ENCODE data around the gene CYBRD1. TPM values are rescaled to one million over a fixed set of nuclear protein-coding genes. Genes with fewer than 3 reads are reported as not detected.

The CYBRD1 gene
- total RNA-seq, 1 donor, result 7.5 TPM

DNA sequence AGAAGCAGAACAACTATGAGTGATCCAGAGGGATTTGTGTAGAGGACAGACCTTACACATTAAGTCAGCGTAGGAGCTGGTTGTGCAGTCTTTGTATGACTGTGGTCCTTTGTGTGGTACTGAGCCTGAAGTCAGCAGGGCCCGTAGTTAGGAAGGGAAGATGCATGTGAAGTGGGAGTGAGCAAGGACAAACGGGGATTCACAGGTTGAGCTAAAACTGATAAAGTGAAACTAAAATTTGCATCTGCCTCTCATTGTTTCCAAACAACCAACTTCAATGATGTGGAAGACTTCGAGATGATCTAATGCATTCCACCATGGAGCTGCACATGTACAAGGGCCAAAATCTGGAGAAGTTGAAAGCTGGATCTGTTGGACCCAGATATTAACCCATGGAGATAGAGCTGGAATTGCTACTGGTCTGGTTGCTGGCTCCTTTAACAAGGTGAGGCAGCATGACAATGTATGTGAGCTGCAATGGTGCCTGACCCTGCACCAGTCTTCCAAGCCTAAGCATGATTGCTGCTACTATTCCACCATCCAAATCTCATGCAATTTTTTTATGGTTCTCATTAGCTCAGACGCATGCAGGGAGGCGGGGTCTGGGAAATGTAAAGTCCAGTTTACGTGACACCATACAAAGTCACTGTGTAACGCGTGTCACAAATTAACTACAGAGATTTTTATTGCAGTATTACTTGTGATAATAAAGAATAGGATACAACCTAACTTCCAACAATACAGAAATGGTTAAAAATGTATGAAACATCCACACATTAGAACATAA lies 12.1 kb upstream of the CYBRD1 start:
- Histone ChIP-seq H3K4me3 (ENCODE audit: low read length) (no peak overlapping the region), H3K27me3 (ENCODE audit: insufficient read depth, low read length) (no peaks in the 10 kb centered on the region), H3K4me1 (ENCODE audit: insufficient read depth, low read length) (peaks cover 13% of the 10 kb centered on the region)

DNA sequence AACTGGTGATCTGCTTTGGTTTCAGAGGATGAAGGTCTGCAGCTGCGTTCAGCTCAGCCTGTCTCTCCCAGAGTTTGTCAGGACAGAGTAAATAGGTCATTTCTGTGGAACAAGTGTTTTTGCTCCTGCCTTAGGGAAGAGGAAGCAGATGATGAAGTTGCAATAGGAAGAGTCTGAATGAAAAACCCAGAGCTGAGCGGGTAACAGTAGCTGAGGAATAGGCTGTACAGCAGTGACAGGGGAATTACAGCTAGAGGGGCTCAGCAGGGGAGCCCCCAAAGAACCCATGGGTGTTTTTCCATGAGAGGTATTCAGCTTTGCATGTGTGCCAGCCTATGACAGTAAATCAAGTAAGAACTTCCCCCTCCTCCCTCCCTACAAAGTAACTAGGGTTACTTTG lies 10.3 kb upstream of the CYBRD1 start:
- Histone ChIP-seq H3K4me3 (ENCODE audit: low read length) (no peak overlapping the region), H3K4me1 (ENCODE audit: insufficient read depth, low read length) (peaks cover 13% of the 10 kb centered on the region), H3K27me3 (ENCODE audit: insufficient read depth, low read length) (no peaks in the 10 kb centered on the region), H3K9me3 (ENCODE audit: low read depth, low read length) (no peaks in the 10 kb centered on the region)

More for the DNA sequence above, 12.1 kb upstream of the CYBRD1 start:
- no peaks in the 10 kb centered on the region for H3K9me3 ChIP-seq (ENCODE audit: low read depth, low read length)

DNA sequence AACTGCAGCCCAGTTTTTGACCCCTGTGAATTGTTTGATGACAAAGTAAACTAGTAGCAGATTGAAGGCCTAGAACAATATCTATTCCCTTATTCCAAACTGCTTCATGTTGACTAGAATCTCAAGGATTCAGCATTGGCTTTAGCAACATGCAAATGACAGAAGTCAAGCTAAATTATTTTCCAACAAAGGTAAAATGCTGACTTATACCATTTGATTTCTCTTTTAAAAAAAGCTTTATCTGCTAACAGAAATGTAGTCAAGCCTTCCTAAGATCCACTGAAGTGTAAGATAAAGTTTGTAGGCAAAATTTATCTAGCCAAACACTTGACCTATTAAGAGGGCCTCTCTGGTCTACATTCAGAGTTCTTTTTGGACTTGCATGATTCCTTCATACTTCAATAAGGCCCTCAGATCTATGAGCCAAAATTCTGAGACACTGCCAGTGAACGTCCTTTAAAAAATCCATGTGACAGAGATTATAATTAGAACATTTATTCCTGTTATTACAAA lies 9.5 kb upstream of the CYBRD1 start:
- peaks cover 13% of the 10 kb centered on the region for H3K4me1 ChIP-seq (ENCODE audit: insufficient read depth, low read length)
- H3K27me3 ChIP-seq (ENCODE audit: insufficient read depth, low read length), result no peaks in the 10 kb centered on the region
- H3K4me3 ChIP-seq (ENCODE audit: low read length), result no peak overlapping the region
- H3K9me3 ChIP-seq (ENCODE audit: low read depth, low read length), result no peaks in the 10 kb centered on the region

DNA sequence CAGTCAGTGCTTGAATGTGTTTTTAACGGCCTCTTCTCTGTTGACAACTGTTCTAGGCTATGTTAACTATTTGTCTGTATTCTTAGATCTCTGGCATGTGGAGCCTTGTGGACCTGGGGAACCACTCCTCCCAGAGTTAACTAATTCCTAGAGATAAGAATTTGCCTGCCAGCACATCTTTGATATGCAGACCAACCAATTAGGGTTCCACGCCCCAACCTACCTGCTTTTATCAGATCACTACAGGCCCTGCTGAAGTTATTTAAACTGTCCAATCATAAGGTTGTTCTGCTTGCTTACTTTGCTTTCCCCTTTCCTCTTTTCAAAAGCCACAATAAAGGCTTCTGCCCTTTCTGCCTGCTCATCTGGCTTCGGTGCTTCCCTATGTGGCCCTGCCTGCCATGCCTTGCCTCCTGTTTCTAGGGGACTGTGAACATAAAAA lies 8.5 kb upstream of the CYBRD1 start:
- H3K4me1 ChIP-seq (ENCODE audit: insufficient read depth, low read length), result peaks cover 13% of the 10 kb centered on the region

DNA sequence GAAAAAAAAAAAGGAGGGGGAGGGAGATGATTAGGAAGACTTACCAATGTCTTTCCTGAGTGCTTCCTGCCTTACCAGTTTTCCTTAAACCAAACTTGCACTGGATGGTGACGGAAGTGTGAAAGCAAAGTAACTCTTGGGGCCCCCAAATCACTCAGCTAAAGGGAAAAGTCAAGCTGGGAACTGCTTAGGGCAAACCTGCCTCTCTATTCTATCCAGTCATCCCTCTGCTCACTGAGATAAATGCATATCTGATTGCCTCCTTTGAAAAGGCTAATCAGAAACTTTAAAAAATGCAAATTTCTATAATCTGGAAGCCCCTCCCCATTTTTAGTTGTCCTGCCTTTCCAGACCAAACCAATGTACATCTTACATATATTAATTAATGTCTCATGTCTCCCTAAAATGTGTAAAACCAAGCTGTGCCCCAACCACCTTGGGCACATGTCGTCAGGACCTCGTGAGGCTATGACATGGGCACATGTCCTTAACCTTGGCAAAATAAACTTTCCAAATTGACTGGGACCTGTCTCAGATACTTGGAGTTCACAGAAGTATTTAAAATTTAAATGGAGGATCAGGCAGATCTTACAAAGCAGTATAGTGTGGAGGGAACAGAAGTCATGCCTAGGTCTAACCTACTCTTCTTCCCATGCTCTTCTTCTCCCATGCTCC lies 7.2 kb upstream of the CYBRD1 start:
- H3K27me3 ChIP-seq (ENCODE audit: insufficient read depth, low read length), result no peaks in the 10 kb centered on the region
- no peak overlapping the region for H3K4me3 ChIP-seq (ENCODE audit: low read length)
- H3K9me3 ChIP-seq (ENCODE audit: low read depth, low read length), result no peaks in the 10 kb centered on the region
- H3K4me1 ChIP-seq (ENCODE audit: insufficient read depth, low read length), result peaks cover 13% of the 10 kb centered on the region

More for the DNA sequence above, 8.5 kb upstream of the CYBRD1 start:
- no peaks in the 10 kb centered on the region for H3K27me3 ChIP-seq (ENCODE audit: insufficient read depth, low read length)
- no peak overlapping the region for H3K4me3 ChIP-seq (ENCODE audit: low read length)
- H3K9me3 ChIP-seq (ENCODE audit: low read depth, low read length), result no peaks in the 10 kb centered on the region

DNA sequence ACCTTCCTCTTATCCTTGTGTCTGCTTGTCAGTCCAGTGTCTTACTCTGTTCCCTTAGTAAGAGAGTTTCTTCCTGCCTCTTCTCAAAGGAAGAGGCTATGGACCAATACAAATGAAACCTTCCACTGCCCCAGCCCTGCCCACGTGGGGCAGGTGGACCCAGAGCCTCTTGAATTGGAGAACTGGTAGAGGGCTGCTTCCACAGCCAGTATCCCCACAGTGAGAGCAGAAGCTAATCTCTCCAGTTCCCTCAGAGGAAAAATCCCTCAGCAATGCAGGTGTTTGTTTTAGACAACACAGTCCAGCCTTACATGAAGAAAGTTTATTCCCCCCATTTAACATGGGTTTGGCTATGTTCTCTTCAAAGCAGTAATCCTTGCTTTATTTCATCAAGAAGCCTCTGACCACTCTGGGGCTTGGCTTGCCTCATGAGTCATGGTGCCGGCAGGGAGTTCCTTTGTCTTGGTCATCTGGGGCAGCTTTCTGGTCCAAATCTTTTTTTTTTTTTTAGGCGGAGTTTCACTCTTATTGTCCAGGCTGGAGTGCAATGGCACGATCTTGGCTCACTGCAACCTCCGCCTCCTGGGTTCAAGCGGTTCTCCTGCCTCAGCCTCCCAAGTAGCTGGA lies 6.5 kb upstream of the CYBRD1 start:
- Histone ChIP-seq H3K9me3 (ENCODE audit: low read depth, low read length) (no peaks in the 10 kb centered on the region), H3K27me3 (ENCODE audit: insufficient read depth, low read length) (no peaks in the 10 kb centered on the region), H3K4me3 (ENCODE audit: low read length) (no peak overlapping the region), H3K4me1 (ENCODE audit: insufficient read depth, low read length) (peaks cover 13% of the 10 kb centered on the region)

DNA sequence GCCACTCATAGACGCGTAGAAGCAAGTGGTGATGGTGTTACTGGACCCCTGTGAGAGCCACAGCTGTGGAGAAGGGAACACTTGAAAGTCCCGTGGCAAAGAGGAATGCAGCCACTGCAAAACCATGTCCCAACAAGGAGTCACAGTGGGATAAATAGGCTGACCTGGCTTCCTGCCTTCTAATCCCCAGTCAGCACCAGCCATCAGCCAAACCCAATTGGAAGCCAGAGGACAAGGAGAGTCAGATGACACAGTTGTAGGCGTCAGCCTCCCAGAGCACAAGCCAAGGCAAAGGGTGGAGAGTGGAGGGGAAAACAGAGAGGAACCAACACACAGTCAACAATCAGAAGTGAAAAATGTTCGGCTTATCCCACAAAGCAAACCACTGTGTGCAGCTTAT lies 5.5 kb upstream of the CYBRD1 start:
- peaks cover 6% of the 10 kb centered on the region for H3K27me3 ChIP-seq (ENCODE audit: insufficient read depth, low read length)
- no peaks in the 10 kb centered on the region for H3K9me3 ChIP-seq (ENCODE audit: low read depth, low read length)
- H3K4me3 ChIP-seq (ENCODE audit: low read length), result no peak overlapping the region
- H3K4me1 ChIP-seq (ENCODE audit: insufficient read depth, low read length), result peaks cover 16% of the 10 kb centered on the region

DNA sequence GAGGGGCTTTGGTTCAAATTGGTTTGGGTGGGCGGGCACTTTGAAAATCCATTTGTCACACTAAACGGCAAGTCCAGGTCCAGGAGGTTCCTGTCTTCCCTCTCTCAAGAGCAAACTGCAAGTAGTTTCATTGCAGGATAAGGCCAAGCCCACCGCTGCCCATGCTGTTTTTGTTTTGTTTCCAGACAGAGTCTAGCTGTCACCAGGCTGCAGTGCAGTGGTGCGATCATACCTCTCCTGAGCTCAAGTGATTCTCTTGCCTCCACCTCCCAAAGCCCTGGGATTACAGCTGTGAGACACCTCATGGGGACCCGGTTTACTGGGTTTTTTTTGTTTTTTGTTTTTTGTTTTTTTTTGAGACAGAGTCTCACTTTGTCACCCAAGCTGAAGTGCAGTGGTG lies 1.8 kb upstream of the CYBRD1 start:
- H3K4me1 ChIP-seq (ENCODE audit: insufficient read depth, low read length), result peaks cover 30% of the 10 kb centered on the region
- H3K9me3 ChIP-seq (ENCODE audit: low read depth, low read length), result no peaks in the 10 kb centered on the region
- peaks cover 10% of the 10 kb centered on the region for H3K27me3 ChIP-seq (ENCODE audit: insufficient read depth, low read length)
- no peak overlapping the region for H3K4me3 ChIP-seq (ENCODE audit: low read length)

DNA sequence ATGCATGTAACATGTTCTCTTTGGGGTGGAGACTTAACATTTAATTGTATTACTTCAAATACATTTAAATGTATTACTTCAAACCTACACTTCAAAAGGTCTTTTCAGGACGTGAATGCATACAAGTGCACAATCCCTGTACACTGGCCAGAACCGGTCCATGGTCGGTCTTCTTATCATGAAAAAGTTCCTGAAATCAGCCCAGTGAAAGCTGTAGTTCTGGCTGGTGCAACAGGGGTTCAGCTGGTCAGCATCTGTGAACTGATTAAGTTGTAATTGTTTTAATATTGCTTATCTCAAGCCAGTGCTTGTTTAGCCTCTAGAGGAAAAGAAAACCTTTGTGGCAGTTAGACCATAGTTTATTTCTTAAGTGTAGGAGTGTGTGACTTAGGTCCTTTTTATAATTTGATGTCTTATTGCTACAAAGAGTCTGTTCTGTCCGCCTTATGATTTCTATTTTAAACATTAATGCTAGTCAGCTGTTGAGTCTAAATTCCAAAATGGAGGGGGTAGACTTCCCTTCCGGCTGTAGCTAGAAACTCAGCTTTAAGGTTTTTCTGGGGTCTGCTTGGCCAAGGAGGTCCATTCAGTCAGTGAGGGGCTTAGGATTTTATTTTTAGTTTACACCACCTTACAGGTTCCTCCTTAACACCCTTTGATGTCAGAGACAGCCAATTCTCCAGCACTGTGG lies 768 bp upstream of the CYBRD1 start:
- Histone ChIP-seq H3K4me1 (ENCODE audit: insufficient read depth, low read length) (peaks cover 30% of the 10 kb centered on the region), H3K27me3 (ENCODE audit: insufficient read depth, low read length) (peaks cover 10% of the 10 kb centered on the region), H3K9me3 (ENCODE audit: low read depth, low read length) (no peaks in the 10 kb centered on the region), H3K4me3 (ENCODE audit: low read length) (peak overlapping the region; percentile 50)

DNA sequence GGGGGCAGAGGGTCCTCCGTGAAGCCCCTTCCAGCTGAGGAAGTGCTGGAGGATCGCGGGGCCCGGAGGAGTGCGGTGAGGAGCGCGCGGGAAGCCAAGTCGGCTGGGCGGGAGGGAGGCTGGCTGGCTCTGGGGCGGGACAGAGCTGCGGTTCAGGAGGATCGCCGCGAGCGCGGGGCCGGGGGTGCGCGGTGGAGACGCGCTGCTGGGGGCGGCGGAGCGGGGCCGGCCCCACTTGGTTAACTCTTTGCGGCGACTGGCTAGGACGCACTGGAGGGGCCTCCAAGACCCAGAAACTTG lies 464 bp downstream of the CYBRD1 start:
- no peaks in the 10 kb centered on the region for H3K9me3 ChIP-seq (ENCODE audit: low read depth, low read length)
- peaks cover 30% of the 10 kb centered on the region for H3K4me1 ChIP-seq (ENCODE audit: insufficient read depth, low read length)
- peak overlapping the region; percentile 50 for H3K4me3 ChIP-seq (ENCODE audit: low read length)
- H3K27me3 ChIP-seq (ENCODE audit: insufficient read depth, low read length), result peaks cover 10% of the 10 kb centered on the region

DNA sequence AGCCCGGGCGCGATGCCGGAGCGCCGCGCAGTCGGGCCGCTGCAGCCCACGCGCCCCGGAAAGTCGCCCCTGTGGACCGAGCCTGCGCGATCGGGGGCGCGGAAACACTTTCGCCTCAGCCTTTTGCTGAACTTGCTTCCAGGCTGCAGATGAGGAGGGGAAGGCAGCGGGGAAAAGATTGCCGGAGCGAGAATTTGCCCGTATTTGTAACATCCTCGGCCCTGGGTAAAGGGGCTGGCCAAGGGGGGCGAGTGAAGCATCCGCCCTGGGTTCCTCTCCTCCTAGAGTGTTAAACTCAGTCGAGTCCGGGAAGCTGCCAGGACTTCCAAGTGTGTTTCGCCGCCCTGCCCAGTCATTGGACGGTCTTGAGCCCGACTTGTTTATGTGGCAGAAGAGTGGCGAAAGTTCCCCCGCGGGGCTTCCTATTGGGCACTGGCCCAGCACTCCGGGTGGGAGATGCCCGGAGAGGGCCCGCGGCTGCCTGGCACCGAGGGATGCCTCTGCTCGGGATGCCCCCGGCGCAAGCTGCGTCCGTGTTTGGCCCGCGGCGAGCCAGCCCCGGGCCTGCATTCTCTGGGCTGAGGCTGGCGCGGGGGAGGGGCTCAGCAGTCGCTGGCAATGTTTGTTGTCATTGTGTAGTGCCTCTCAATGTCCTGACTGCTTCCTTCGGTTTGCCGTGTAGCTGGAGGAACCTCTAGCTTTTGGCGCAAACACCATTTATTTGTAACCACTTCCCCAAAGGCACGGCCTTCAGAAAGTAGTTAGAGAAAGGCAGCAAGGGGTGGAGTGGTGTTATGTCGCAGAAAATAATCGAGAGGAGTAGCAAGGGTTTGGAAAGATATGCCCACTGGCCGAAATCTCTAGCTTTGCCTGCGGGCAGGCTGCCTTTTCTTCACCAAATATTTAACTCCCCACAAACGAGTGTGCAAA lies 1.1 kb downstream of the CYBRD1 start:
- H3K4me3 ChIP-seq (ENCODE audit: low read length), result peak overlapping the region; percentile 50
- H3K27me3 ChIP-seq (ENCODE audit: insufficient read depth, low read length), result peaks cover 10% of the 10 kb centered on the region
- peaks cover 30% of the 10 kb centered on the region for H3K4me1 ChIP-seq (ENCODE audit: insufficient read depth, low read length)
- no peaks in the 10 kb centered on the region for H3K9me3 ChIP-seq (ENCODE audit: low read depth, low read length)

DNA sequence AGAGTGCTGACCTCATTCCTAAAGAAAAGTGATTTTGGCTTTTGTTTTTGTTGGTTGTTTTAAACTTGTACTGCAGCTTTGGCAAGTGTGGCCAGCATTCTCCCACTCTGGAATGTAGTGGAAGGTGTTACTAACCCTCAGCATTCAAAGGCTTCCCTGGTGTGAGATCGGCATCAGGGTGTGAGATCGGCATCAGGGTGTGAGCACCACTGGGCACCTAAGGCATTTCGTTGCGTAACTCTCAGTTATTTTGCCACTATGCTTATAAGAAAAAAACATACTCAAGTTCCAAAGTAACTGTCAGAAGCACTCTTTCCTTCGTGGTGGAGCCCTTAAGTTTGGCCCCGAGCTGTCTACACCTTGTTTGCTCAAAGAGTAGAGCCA lies 1.7 kb downstream of the CYBRD1 start:
- Histone ChIP-seq H3K27me3 (ENCODE audit: insufficient read depth, low read length) (peaks cover 10% of the 10 kb centered on the region), H3K4me1 (ENCODE audit: insufficient read depth, low read length) (peaks cover 30% of the 10 kb centered on the region), H3K4me3 (ENCODE audit: low read length) (peak overlapping the region; percentile 50), H3K9me3 (ENCODE audit: low read depth, low read length) (no peaks in the 10 kb centered on the region)

DNA sequence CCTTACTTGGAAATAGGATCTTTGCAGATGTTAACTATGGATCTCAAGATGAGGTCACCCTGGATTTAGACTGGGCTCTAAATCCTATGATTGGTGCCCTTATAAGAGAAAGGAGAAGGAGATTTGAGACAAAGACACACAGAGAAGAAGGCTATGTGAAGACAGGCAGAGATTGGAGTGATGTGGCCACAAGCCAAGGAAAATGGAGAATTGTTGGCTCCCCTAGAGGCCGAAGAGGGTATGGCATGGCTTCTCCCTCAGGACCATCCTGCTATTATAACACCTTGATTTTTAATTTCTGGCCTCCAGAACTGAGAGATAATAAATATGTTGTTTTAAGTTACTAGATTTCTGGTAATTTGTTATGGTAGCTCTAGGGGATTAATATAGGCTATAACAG lies 7.6 kb downstream of the CYBRD1 start:
- Histone ChIP-seq H3K4me1 (ENCODE audit: insufficient read depth, low read length) (peaks cover 11% of the 10 kb centered on the region), H3K27me3 (ENCODE audit: insufficient read depth, low read length) (no peaks in the 10 kb centered on the region), H3K9me3 (ENCODE audit: low read depth, low read length) (no peaks in the 10 kb centered on the region), H3K4me3 (ENCODE audit: low read length) (no peak overlapping the region)

DNA sequence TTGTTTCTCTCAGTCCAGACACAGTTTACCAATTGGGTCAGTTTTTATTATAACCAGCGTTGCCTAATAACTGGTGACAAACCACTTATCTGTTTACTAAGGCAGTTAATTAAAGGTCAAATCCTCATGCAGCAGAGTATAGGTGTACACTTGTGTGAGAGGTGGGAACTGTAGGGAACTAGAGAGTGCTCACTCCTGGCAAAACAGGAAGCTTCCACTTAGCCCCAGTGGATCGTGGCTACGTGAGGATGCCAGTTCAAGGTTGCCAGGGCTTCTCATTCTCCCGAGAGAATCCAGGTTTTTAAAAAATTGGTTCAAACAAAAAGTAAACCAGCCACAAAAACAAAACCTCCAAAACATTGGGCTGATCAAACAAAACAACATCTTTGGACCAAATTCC lies 8.1 kb downstream of the CYBRD1 start:
- Histone ChIP-seq H3K4me1 (ENCODE audit: insufficient read depth, low read length) (peaks cover 11% of the 10 kb centered on the region), H3K4me3 (ENCODE audit: low read length) (no peak overlapping the region), H3K27me3 (ENCODE audit: insufficient read depth, low read length) (no peaks in the 10 kb centered on the region), H3K9me3 (ENCODE audit: low read depth, low read length) (no peaks in the 10 kb centered on the region)
